ENCODE data around the gene ADORA2B.
"Not testable (repeated sequence)": the region's sequence is repeated elsewhere in the genome, so short reads cannot be mapped to it uniquely, and the experiment has no call there.

Gene ADORA2B

GRCh38 chr17:15930426-15930825, 14.5 kb upstream of the ADORA2B start:
- no peaks in the 10 kb centered on the region for H3K4me1 ChIP-seq
- H3K9ac ChIP-seq = no peak overlapping the region
- H2AFZ ChIP-seq = no peak overlapping the region
- no peaks in the 10 kb centered on the region for H3K9me3 ChIP-seq (ENCODE audit: control insufficient read depth, low read length)
- H3K36me3 ChIP-seq (ENCODE audit: control insufficient read depth, insufficient read depth, low read length) = no peaks in the 10 kb centered on the region
- H3K79me2 ChIP-seq = no peaks in the 10 kb centered on the region
- H3K4me3 ChIP-seq (ENCODE audit: low read depth, low read length) = no peak overlapping the region
- no peak for TF ChIP-seq CTCF (IDR thresholded peaks at IDR 0.05)
- no peaks in the 10 kb centered on the region for H3K27me3 ChIP-seq (ENCODE audit: control insufficient read depth, insufficient read depth, low read length)
- no peak overlapping the region for H3K4me2 ChIP-seq (ENCODE audit: low read length)
- no peak overlapping the region for H3K27ac ChIP-seq

- Histone ChIP-seq H2AFZ (no peak overlapping the region), H3K27me3 (ENCODE audit: control insufficient read depth, insufficient read depth, low read length) (no peaks in the 10 kb centered on the region), H3K4me3 (ENCODE audit: low read depth, low read length) (no peak overlapping the region), H3K36me3 (ENCODE audit: control insufficient read depth, insufficient read depth, low read length) (no peaks in the 10 kb centered on the region), H3K4me1 (no peaks in the 10 kb centered on the region), H3K4me2 (ENCODE audit: low read length) (no peak overlapping the region), H3K9ac (no peak overlapping the region), H3K9me3 (ENCODE audit: control insufficient read depth, low read length) (no peaks in the 10 kb centered on the region), H3K79me2 (no peaks in the 10 kb centered on the region), H3K27ac (no peak overlapping the region)
- no peak for TF ChIP-seq CTCF (IDR thresholded peaks at IDR 0.05)
Observed at GRCh38 chr17:15931394-15931793, 13.5 kb upstream of the ADORA2B start.

- Histone ChIP-seq H3K27ac (no peak overlapping the region), H3K36me3 (ENCODE audit: control insufficient read depth, insufficient read depth, low read length) (no peaks in the 10 kb centered on the region), H3K79me2 (no peaks in the 10 kb centered on the region), H3K4me3 (ENCODE audit: low read depth, low read length) (no peak overlapping the region), H3K4me1 (no peaks in the 10 kb centered on the region), H3K9me3 (ENCODE audit: control insufficient read depth, low read length) (no peaks in the 10 kb centered on the region), H2AFZ (no peak overlapping the region), H3K27me3 (ENCODE audit: control insufficient read depth, insufficient read depth, low read length) (no peaks in the 10 kb centered on the region), H3K9ac (no peak overlapping the region), H3K4me2 (ENCODE audit: low read length) (no peak overlapping the region)
- no peak for TF ChIP-seq CTCF (IDR thresholded peaks at IDR 0.05)
Observed at GRCh38 chr17:15934866-15935265, 10.1 kb upstream of the ADORA2B start.

- Histone ChIP-seq H3K4me1 (no peaks in the 10 kb centered on the region), H3K79me2 (no peaks in the 10 kb centered on the region), H3K9ac (no peak overlapping the region), H2AFZ (no peak overlapping the region), H3K4me2 (ENCODE audit: low read length) (no peak overlapping the region), H3K27me3 (ENCODE audit: control insufficient read depth, insufficient read depth, low read length) (no peaks in the 10 kb centered on the region), H3K4me3 (ENCODE audit: low read depth, low read length) (no peak overlapping the region), H3K9me3 (ENCODE audit: control insufficient read depth, low read length) (no peaks in the 10 kb centered on the region), H3K27ac (no peak overlapping the region), H3K36me3 (ENCODE audit: control insufficient read depth, insufficient read depth, low read length) (no peaks in the 10 kb centered on the region)
- no peak for TF ChIP-seq CTCF (IDR thresholded peaks at IDR 0.05)
Observed at GRCh38 chr17:15935891-15936290, 9.0 kb upstream of the ADORA2B start.

GRCh38 chr17:15936481-15936880, 8.4 kb upstream of the ADORA2B start:
- H3K4me1 ChIP-seq; H3K27ac ChIP-seq; H2AFZ ChIP-seq; H3K4me2 ChIP-seq (ENCODE audit: low read length); H3K36me3 ChIP-seq (ENCODE audit: control insufficient read depth, insufficient read depth, low read length); H3K4me3 ChIP-seq (ENCODE audit: low read depth, low read length); H3K9ac ChIP-seq; H3K9me3 ChIP-seq (ENCODE audit: control insufficient read depth, low read length); H3K79me2 ChIP-seq; H3K27me3 ChIP-seq (ENCODE audit: control insufficient read depth, insufficient read depth, low read length): not testable (repeated sequence)
